ENCODE measurements around the gene NCOA7.
"Not testable (repeated sequence)": the region's sequence is repeated elsewhere in the genome, so short reads cannot be mapped to it uniquely, and the experiment has no call there.

Gene NCOA7

DNA sequence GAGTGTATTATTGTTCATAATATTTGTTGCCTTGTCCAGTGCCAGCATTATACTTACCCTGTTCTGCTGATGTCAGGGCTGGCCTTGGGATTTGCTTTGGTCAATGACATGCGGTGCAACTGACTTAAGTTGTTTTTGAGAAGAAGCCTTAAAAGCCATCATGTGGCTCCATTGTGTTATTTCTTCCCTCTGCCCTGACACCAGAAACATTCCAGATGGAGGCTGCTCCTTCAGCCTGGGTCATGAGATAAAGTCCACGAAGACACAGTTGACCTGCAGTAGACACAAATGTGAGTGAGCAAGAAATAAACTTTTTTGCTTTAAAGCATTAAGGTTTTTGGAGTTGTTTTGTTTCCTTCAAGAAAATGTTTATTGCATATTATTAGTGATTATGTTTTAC is 158.3 kb downstream of the NCOA7 start:
- peaks cover 0 to 15% (median 9%) of the 10 kb centered on the region in 5 donors for H3K4me1 ChIP-seq (ENCODE audit: control insufficient read depth in 5 of 5, insufficient read depth in 5 of 5, low read length in 5 of 5)
- H3K9me3 ChIP-seq (ENCODE audit: control insufficient read depth in 5 of 5, low read length in 5 of 5): no peaks in the 10 kb centered on the region
- no peak overlapping the region for H3K9ac ChIP-seq (ENCODE audit: low read length in 5 of 5)
- no peak overlapping the region for H3K4me3 ChIP-seq (ENCODE audit: low read depth in 1 of 5, low read length in 5 of 5)
- H3K36me3 ChIP-seq (ENCODE audit: control insufficient read depth in 5 of 5, insufficient read depth in 5 of 5, low read length in 5 of 5): no peaks in the 10 kb centered on the region
- peaks cover 0 to 7% (median 5%) of the 10 kb centered on the region in 5 donors for H3K27me3 ChIP-seq (ENCODE audit: control insufficient read depth in 5 of 5, insufficient read depth in 4 of 5, low read length in 5 of 5)
- no peak overlapping the region for H3K27ac ChIP-seq (ENCODE audit: low read depth, low read length)

DNA sequence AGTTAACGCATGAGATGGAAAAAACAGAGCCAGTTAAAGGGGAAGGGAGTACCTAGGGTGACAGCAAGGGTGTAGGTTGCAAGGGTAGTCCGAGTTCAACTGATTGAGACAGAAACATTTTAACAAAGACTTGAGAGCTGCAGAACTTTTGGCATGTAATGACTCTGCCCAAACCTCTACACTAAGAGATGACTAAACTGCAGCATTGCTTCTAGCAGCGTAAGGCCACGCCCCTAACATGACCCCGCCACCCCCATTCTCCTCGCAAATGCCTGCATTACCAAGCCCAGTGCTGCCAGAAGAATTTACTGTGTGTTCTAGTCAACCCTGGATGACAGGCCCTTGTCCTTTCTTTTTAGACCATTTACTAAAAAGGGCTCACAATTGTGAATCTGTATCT is 159.5 kb downstream of the NCOA7 start:
- peaks cover 0 to 8% (median 5%) of the 10 kb centered on the region in 5 donors for H3K27me3 ChIP-seq (ENCODE audit: control insufficient read depth in 5 of 5, insufficient read depth in 4 of 5, low read length in 5 of 5)

DNA sequence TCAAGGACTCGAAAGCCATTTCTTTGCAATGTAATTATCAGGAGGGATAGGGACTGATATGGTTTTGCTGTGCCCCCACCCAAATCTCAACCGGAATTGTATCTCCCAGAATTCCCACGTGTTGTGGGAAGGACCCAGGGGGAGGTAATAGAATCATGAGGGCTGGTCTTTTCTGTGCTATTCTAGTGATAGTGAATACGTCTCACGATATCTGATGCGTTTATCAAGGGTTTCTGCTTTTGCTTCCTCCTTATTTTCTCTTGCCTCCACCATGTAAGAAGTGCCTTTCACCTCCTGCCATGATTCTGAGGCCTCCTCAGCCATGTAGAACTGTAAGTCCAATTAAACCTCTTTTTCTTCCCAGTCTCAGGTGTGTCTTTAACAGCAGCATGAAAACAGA is 160.0 kb downstream of the NCOA7 start:
- not testable (repeated sequence) for H3K9me3 ChIP-seq (ENCODE audit: control insufficient read depth in 5 of 5, low read length in 5 of 5); H3K27ac ChIP-seq (ENCODE audit: low read depth, low read length); H3K9ac ChIP-seq (ENCODE audit: low read length in 5 of 5); H3K4me1 ChIP-seq (ENCODE audit: control insufficient read depth in 5 of 5, insufficient read depth in 5 of 5, low read length in 5 of 5); H3K36me3 ChIP-seq (ENCODE audit: control insufficient read depth in 5 of 5, insufficient read depth in 5 of 5, low read length in 5 of 5); H3K4me3 ChIP-seq (ENCODE audit: low read depth in 1 of 5, low read length in 5 of 5); H3K27me3 ChIP-seq (ENCODE audit: control insufficient read depth in 5 of 5, insufficient read depth in 4 of 5, low read length in 5 of 5)

More for the DNA sequence above, 159.5 kb downstream of the NCOA7 start:
- no peak overlapping the region for H3K27ac ChIP-seq (ENCODE audit: low read depth, low read length)
- no peak overlapping the region for H3K4me3 ChIP-seq (ENCODE audit: low read depth in 1 of 5, low read length in 5 of 5)
- H3K36me3 ChIP-seq (ENCODE audit: control insufficient read depth in 5 of 5, insufficient read depth in 5 of 5, low read length in 5 of 5): no peaks in the 10 kb centered on the region
- peaks cover 0 to 5% (median 0%) of the 10 kb centered on the region in 5 donors for H3K4me1 ChIP-seq (ENCODE audit: control insufficient read depth in 5 of 5, insufficient read depth in 5 of 5, low read length in 5 of 5)
- H3K9ac ChIP-seq (ENCODE audit: low read length in 5 of 5): no peak overlapping the region
- H3K9me3 ChIP-seq (ENCODE audit: control insufficient read depth in 5 of 5, low read length in 5 of 5): no peaks in the 10 kb centered on the region

DNA sequence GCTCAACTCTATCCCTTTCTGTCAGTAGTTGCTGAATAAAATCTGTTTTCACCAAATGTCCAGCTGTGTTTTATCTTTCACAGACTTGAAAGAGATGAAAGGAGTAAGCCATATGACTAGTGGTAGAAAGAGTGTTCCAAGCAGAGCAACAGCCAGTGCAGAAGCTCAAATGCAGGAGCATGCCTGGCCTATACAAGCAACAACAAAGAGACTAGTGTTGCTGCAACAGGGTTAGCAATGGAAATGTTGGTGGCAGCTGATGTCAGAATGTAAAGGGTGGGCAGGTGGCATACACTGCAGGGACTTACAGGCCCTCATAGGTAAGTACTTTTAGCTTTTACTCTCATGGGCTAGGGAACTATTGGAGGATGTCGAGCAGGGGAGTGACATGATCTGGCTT is 160.6 kb downstream of the NCOA7 start:
- H3K4me1 ChIP-seq (ENCODE audit: control insufficient read depth in 5 of 5, insufficient read depth in 5 of 5, low read length in 5 of 5): peaks cover 0 to 4% (median 3%) of the 10 kb centered on the region in 5 donors
- peaks cover 0 to 8% (median 5%) of the 10 kb centered on the region in 5 donors for H3K27me3 ChIP-seq (ENCODE audit: control insufficient read depth in 5 of 5, insufficient read depth in 4 of 5, low read length in 5 of 5)
- no peaks in the 10 kb centered on the region for H3K36me3 ChIP-seq (ENCODE audit: control insufficient read depth in 5 of 5, insufficient read depth in 5 of 5, low read length in 5 of 5)
- no peak overlapping the region for H3K27ac ChIP-seq (ENCODE audit: low read depth, low read length)
- H3K9me3 ChIP-seq (ENCODE audit: control insufficient read depth in 5 of 5, low read length in 5 of 5): no peaks in the 10 kb centered on the region
- H3K4me3 ChIP-seq (ENCODE audit: low read depth in 1 of 5, low read length in 5 of 5): no peak overlapping the region
- no peak overlapping the region for H3K9ac ChIP-seq (ENCODE audit: low read length in 5 of 5)

DNA sequence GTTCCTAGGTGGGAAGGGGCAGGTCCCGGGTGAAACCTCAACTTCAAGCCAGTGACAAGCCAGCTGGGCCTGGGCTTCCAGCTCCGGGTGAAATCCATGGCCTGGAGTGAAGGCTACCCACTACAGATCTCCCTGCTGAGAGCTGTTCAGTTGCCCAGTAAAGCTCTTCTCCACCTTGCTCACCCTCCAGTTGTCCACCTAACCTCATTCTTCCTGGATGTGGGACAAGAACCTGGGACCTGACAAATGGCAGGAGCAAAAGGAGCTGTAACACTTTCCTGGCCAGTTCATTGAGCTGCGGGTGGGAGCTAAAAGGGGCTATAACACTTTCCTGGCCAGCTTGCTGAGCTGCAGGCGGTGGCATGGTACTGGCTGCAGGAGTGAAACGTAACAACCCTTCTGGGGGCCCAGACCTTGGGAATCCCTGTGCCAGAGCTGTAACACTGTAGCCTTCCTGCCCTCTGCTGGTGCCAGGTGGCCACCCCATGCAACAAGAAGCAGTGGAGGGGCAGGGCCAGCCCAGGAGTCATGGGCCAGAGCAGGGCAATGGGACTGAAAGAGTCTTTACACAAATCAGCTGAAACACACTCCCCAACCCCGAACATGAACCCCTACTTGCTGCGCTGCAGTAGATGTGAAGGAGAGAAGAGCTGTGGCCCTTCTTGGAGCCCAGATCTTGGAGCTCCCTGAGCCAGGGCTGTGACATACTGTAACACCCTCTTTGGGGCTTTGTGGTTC is 162.2 kb downstream of the NCOA7 start:
- no peaks in the 10 kb centered on the region for H3K9me3 ChIP-seq (ENCODE audit: control insufficient read depth in 5 of 5, low read length in 5 of 5)
- H3K27me3 ChIP-seq (ENCODE audit: control insufficient read depth in 5 of 5, insufficient read depth in 4 of 5, low read length in 5 of 5): peaks cover 0 to 8% (median 5%) of the 10 kb centered on the region in 5 donors
- H3K4me3 ChIP-seq (ENCODE audit: low read depth in 1 of 5, low read length in 5 of 5): no peak overlapping the region
- H3K4me1 ChIP-seq (ENCODE audit: control insufficient read depth in 5 of 5, insufficient read depth in 5 of 5, low read length in 5 of 5): peaks cover 3 to 16% (median 11%) of the 10 kb centered on the region in 5 donors
- no peak overlapping the region for H3K27ac ChIP-seq (ENCODE audit: low read depth, low read length)
- no peak overlapping the region for H3K9ac ChIP-seq (ENCODE audit: low read length in 5 of 5)
- H3K36me3 ChIP-seq (ENCODE audit: control insufficient read depth in 5 of 5, insufficient read depth in 5 of 5, low read length in 5 of 5): no peaks in the 10 kb centered on the region

DNA sequence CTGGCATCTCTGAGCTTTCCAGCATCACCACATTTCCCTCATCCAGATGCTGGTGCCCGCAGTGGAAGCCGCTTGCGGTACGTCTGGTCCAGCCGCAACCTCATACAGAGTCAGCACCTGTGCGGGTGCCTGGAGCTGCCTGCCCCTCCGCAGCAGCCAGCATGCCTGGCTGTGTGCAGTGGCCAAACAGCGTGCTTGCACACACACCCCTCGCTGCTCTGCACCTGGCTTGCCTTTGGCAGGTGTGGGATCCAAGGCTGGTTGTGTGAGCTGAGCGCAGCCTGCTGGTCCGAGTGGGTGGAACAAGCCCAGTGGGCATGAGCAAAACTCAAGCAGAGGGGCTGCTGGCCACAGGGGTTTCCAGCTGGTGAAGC is 162.7 kb downstream of the NCOA7 start:
- no peak overlapping the region for H3K27ac ChIP-seq (ENCODE audit: low read depth, low read length)
- H3K4me3 ChIP-seq (ENCODE audit: low read depth in 1 of 5, low read length in 5 of 5): no peak overlapping the region
- no peaks in the 10 kb centered on the region for H3K36me3 ChIP-seq (ENCODE audit: control insufficient read depth in 5 of 5, insufficient read depth in 5 of 5, low read length in 5 of 5)
- peaks cover 3 to 22% (median 17%) of the 10 kb centered on the region in 5 donors for H3K4me1 ChIP-seq (ENCODE audit: control insufficient read depth in 5 of 5, insufficient read depth in 5 of 5, low read length in 5 of 5)
- peaks cover 0 to 8% (median 5%) of the 10 kb centered on the region in 5 donors for H3K27me3 ChIP-seq (ENCODE audit: control insufficient read depth in 5 of 5, insufficient read depth in 4 of 5, low read length in 5 of 5)
- no peak overlapping the region for H3K9ac ChIP-seq (ENCODE audit: low read length in 5 of 5)
- H3K9me3 ChIP-seq (ENCODE audit: control insufficient read depth in 5 of 5, low read length in 5 of 5): no peaks in the 10 kb centered on the region

DNA sequence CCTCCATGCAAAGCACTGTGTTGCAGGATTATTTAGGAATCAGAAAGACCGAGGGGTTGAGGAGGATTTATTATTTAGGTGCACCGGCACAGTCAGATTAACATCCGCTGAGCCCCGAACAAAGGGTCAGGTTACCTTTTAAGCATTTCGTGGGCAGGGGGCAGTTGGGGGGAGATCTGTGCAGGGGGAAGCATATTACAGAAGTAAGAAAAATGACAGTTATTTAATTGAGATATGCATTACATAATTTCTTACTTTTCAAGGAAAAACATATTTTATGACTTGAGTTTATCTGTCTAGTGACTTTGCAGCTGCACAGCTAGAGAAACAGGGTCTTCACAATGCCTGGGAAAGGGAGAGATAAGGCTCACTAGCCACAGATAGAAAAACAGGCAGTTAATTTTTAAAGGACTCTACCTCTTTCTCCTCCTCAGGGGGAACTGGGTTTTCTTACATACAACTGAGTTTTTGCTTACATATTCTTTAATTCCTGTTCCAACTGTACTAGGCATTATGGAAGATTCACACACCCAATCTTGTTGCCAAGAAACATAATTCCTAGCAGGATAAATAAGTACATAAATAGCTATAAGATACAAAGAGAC is 164.1 kb downstream of the NCOA7 start:
- H3K27me3 ChIP-seq (ENCODE audit: control insufficient read depth in 5 of 5, insufficient read depth in 4 of 5, low read length in 5 of 5): peaks cover 0 to 8% (median 5%) of the 10 kb centered on the region in 5 donors
- H3K9me3 ChIP-seq (ENCODE audit: control insufficient read depth in 5 of 5, low read length in 5 of 5): no peaks in the 10 kb centered on the region
- no peak overlapping the region for H3K4me3 ChIP-seq (ENCODE audit: low read depth in 1 of 5, low read length in 5 of 5)
- H3K27ac ChIP-seq (ENCODE audit: low read depth, low read length): no peak overlapping the region
- no peak overlapping the region for H3K9ac ChIP-seq (ENCODE audit: low read length in 5 of 5)
- no peaks in the 10 kb centered on the region for H3K36me3 ChIP-seq (ENCODE audit: control insufficient read depth in 5 of 5, insufficient read depth in 5 of 5, low read length in 5 of 5)
- H3K4me1 ChIP-seq (ENCODE audit: control insufficient read depth in 5 of 5, insufficient read depth in 5 of 5, low read length in 5 of 5): peaks cover 3 to 26% (median 19%) of the 10 kb centered on the region in 5 donors

DNA sequence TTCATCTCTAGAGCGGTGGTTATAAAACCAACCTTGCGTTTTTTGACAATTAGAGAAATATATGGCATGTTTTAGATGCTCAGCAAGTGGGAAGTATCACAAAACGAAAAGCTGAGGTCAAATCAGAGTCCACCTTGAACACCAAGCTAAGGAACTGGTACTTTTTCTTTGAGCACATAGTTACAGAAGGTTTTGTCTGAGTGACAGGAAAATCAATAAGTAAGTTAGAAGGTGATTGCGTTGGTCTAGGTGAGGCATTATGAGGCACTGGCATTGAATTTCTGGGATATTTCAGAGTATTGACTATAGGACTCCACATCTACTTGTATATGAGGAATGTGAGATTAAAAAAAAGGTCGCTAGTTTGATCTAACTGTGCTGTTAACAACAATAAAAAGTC is 165.2 kb downstream of the NCOA7 start:
- H3K27ac ChIP-seq (ENCODE audit: low read depth, low read length): no peak overlapping the region

DNA sequence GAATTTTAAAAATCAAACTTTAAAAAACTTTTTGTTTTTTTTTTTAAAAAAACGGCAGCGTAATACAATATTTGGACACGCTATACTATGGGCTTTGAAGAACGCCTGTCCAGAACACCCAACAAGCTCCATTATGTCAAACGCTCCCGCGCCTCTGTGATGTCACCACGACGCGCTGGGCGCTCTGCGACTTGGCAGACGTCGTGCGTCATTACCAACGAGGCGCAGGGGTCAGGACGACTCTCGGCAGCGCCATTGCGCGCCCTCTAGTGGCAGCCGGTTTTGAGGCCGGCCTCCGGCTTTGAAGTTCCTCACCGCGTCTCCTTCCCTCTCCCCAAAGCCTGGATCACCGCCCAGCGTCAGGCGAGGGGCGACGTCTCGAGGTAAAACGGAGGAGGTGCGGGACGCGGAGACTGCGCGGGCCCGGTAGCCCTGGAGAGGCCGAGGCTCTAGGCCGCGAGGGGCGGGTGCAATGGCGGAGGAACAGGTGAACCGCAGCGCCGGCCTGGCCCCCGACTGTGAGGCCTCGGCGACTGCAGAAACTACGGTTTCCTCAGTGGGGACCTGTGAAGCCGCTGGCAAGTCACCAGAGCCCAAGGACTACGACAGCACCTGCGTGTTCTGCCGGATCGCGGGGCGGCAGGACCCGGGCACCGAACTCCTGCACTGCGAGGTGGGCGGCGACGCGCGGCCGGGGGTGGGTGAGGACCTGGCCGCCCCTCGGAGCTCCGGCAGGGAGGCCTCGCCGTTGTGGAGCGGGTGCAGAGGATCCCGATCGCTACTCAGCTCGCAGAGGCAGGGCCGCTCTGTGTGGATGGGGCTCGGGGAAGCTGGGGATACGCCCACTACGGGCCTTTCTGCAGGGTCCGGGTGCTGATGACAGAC is 166.0 kb downstream of the NCOA7 start, which contains the start of gene HINT3:
Gene HINT3 (plus strand): TSS at position 265 of the 885 bp plus-strand sequence. CDS start 208 bp downstream, at position 473.
- Histone ChIP-seq H3K27me3 (ENCODE audit: control insufficient read depth in 5 of 5, insufficient read depth in 4 of 5, low read length in 5 of 5) (peaks cover 0 to 8% (median 5%) of the 10 kb centered on the region in 5 donors), H3K9ac (ENCODE audit: low read length in 5 of 5) (peak within 1 kb of the TSS; percentile 84 to 99 (median 94)), H3K36me3 (ENCODE audit: control insufficient read depth in 5 of 5, insufficient read depth in 5 of 5, low read length in 5 of 5) (no peaks in the 10 kb centered on the region), H3K4me1 (ENCODE audit: control insufficient read depth in 5 of 5, insufficient read depth in 5 of 5, low read length in 5 of 5) (peaks cover 3 to 26% (median 19%) of the 10 kb centered on the region in 5 donors), H3K27ac (ENCODE audit: low read depth, low read length) (peak within 1 kb of the TSS; percentile 90), H3K4me3 (ENCODE audit: low read depth in 1 of 5, low read length in 5 of 5) (peak within 1 kb of the TSS; percentile 85 to 98 (median 90)), H3K9me3 (ENCODE audit: control insufficient read depth in 5 of 5, low read length in 5 of 5) (no peaks in the 10 kb centered on the region)

More for the DNA sequence above, 165.2 kb downstream of the NCOA7 start:
- Histone ChIP-seq H3K9ac (ENCODE audit: low read length in 5 of 5) (peak overlapping the region in 3 of 5 donors; percentile 49 to 99 (median 94)), H3K9me3 (ENCODE audit: control insufficient read depth in 5 of 5, low read length in 5 of 5) (no peaks in the 10 kb centered on the region), H3K4me3 (ENCODE audit: low read depth in 1 of 5, low read length in 5 of 5) (peak overlapping the region in 4 of 5 donors; percentile 49 to 98 (median 88)), H3K4me1 (ENCODE audit: control insufficient read depth in 5 of 5, insufficient read depth in 5 of 5, low read length in 5 of 5) (peaks cover 3 to 26% (median 19%) of the 10 kb centered on the region in 5 donors), H3K36me3 (ENCODE audit: control insufficient read depth in 5 of 5, insufficient read depth in 5 of 5, low read length in 5 of 5) (no peaks in the 10 kb centered on the region), H3K27me3 (ENCODE audit: control insufficient read depth in 5 of 5, insufficient read depth in 4 of 5, low read length in 5 of 5) (peaks cover 0 to 8% (median 5%) of the 10 kb centered on the region in 5 donors)

All from subcutaneous abdominal adipose tissue (tissue), 5 donors.